HG02610 (cell line): Measurements from ENCODE around the gene RIOK1.
"Not testable (repeated sequence)": the region's sequence is repeated elsewhere in the genome, so short reads cannot be mapped to it uniquely, and the experiment has no call there.

Source experiments
- ATAC-seq: cut with Tn5 transposase; IDR thresholded peaks from one replicate; pipeline ENCODE4 v1.9.1; 2021; ENCODE audit warnings: mild to moderate bottlenecking, moderate library complexity; ENCODE audit not compliant: unreplicated experiment

Gene RIOK1

DNA sequence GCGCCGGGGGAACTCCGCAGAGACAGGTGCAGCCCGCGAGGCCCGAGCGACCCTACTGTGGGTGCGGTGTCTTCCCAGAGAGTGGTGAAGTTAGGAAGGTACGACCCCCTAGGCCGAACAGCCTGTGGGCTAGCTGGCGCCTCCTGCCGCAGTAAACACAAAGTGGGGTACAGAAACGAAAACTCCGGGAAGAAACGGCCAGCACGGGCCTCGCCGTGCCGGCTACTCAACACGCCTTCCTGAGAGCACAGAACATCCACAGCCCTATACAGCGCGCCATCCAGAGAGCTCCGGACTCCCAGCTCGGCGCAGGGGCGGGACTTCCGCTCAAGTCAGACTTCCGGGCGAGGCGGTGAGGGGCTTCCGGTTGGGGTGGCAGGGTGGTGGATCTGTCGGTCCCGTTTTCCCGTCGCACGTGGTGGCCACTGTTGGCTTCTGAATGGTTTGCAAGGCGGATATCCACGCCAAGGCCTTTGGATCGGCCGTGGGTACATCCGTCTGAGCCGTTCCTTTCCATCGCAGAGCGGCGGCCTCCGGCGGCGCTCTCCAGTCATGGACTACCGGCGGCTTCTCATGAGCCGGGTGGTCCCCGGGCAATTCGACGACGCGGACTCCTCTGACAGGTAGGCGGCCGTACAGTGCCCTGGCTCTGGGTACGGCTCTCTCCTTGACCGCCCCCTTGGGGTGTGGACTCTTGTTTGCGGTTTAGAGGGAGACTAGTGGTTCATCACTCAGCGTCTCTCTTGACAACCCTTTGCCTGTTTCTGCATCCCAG, at the start of gene RIOK1, which contains the start of gene CAGE1:
Gene RIOK1 (plus strand): TSS at position 358 of the 775 bp plus-strand sequence. CDS start 195 bp downstream, at position 553.
Gene CAGE1 (minus strand): TSS at position 292 of the 775 bp plus-strand sequence. CDS start 2,569 bp downstream, outside the sequence.
- ATAC-seq = peak; percentile 98

DNA sequence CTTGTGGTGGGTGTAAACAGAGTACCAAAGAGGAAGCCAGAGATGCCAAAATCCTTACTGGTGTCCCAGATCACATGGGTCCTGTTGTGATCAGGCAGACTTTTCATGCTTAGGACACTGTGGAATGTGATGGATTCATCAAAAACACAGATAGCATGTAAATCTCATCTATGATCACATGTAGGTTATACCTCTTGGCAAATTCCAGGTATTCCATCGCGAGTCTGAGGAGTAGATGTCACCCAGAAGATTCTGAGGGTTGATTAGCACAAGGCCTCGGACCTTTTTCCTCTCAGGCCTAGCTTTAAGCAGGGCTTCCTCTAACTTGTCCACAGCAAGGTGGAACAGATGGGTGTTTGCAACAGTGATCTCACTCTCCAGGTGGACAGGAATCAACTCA, 48.3 kb upstream of the RIOK1 start:
- ATAC-seq = no peak

DNA sequence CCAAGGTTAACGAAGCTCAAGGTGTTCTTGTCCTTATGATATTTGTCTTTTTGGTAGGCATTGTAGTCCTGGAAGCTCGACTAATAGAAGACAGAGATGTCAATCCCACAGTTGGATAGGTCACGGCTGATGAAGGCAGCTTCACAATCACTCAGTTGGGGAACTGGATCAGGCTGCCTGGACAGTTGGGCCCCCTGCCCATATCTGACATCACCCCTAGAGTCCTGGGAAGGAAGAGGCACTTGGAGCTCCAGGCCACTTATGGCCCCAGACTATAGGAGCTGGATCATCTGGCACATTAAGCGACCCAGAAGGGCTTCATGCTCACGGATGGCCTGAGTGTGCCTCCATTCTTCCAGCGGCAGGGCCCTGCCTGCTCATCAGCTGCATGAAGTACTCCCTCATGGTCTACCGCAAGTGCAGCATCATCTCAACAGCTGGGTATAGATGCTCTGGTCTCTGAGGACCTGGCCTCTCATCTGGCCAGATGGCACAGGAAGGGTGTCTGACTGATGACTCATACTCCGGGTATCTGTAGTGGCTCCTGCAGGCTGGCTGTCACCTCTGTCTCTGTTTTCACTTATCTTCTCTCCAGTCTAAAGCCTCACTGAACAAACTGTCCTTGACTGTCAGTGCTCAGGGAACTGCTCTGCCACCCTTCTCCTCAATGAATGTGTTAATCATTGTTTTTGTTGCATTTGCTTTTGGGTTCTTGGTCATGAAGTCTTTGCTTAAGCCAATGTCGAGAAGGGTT, 47.4 kb upstream of the RIOK1 start:
- ATAC-seq = peak; percentile 64

DNA sequence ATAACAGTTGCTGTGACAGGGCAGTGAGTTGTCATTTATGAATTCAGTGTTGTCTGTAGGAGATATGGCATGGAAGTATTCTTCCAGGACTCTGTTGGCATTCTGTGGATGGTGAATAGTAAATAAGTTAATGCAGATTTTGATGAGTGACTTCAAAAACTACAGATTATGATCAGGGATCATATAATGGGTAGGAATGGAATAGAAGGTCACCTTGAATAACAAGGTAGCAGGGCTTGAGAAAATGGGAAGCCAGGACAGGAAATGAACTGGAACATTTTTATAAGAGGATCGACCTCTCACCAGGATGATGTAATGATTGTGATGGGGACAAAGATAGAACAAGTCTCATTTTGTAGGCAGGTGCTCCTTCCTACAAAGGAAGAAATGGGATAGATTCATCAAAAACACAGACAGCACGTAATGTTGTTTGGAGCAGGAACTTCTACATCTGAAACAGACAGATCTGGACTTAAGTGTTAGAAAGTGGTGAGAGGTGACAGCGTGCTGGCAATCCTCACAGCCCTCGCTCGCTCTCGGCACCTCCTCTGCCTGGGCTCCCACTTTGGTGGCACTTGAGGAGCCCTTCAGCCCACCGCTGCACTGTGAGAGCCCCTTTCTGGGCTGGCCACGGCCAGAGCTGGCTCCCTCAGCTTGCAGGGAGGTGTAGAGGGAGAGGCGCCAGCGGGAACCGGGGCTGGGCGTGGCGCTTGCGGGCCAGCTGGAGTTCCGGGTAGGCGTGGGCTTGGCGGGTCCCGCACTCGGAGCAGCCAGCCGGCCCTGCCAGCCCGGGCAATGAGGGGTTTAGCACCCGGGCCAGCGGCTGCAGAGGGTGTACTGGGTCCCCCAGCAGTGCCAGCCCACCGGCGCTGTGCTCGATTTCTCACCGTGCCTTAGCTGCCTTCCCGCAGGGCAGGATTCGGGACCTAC, 45.8 kb upstream of the RIOK1 start:
- ATAC-seq = no peak

DNA sequence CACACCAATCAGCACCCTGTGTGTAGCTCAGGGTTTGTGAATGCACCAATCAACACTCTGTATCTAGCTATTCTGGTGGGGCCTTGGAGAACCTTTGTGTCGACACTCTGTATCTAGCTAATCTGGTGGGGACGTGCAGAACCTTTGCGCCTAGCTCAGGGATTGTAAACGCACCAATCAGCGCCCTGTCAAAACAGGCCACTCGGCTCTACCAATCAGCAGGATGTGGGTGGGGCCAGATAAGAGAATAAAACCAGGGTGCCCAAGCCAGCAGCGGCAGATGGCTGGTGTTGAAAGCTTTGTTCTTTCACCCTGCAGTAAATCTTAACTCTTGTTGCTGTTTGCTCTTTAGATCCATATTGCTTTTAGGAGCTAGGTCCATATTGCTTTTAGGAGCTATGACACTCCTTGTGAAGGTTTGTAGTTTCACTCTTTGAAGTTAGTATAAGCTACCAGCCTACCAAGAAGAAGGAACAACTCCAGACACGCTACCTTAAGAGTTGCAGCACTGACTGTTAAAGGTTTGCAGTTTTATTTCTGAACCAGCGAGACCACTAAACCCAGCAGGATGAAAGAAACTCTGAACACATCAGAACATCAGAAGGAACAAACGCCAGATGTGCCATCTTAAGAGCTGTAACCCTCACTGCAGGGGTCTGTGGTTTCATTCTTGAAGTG, 44.7 kb upstream of the RIOK1 start:
- not testable (repeated sequence) for ATAC-seq

DNA sequence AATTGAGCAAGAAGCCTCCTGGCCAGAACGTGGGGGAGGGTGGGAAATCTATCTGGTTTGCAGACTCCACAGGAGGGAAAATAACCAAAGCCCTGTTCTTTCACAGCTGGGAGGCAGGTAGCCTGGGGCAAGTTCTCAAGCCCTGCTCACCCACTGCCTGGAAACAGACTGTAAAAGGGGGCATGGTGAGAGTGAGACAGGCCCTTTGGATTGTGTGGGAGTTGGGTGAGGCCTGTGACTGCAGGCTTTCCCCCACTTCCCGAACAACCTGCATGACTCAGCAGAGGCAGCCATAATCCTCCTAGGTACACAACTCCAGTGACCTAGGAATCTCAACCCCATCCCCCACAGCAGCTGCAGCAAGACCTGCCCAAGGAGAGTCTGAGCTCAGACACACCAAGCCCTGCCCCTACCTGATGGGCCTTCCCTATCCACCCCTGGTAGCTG, 42.0 kb upstream of the RIOK1 start:
- ATAC-seq = not testable (repeated sequence)

DNA sequence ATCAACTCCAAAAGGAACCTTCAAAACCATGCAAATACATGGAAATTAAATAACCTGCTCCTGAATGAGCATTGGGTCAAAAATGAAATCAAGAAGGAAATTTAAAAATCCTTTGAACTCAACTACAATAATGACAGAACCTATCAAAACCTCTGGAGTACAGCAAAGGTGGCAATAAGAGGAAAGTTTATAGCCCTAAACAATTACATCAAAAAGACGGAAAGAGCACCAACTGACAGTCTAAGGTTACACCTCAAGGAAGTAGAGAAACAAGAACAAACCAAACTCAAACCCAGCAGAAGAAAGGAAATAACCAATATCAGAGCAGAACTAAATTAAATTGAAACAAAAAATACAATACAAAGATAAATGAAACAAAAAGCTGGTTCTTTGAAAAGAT, 39.0 kb upstream of the RIOK1 start:
- not testable (repeated sequence) for ATAC-seq

DNA sequence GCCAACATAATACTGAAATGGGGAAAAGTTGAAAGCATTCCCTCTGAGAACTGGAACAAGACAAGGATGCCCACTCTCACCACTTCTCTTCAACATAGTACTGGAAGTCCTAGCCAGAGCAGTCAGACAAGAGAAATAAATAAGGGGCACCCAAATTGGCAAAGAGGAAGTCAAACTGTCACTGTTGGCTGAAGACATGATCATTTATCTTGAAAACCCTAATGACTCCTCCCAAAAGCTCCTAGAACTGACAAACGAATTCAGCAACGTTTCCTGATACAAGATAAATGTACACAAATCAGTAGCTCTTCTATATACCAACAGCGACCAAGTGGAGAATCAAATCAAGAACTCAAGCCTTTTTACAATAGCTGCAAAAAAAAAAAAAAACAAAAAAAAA, 37.7 kb upstream of the RIOK1 start:
- ATAC-seq = not testable (repeated sequence)

DNA sequence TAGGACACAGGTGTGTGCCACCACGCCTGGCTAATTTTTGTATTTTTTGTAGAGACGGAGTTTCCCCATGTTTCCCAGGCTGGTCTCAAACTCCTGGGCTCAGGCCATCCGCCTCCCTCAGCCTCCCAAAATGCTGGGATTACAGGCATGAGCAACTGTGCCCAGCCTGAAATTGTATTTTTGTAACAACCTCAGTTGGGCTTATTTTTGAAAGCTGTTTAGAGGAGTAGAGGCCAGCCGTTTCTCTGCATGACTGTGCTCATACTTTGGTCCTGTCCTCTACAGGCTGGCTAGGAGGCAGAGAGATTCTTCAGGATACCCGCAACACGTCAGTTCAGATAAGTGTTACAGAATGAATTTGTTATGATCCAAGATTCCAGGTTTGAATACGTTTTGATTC, 22.2 kb upstream of the RIOK1 start:
- ATAC-seq = no peak

DNA sequence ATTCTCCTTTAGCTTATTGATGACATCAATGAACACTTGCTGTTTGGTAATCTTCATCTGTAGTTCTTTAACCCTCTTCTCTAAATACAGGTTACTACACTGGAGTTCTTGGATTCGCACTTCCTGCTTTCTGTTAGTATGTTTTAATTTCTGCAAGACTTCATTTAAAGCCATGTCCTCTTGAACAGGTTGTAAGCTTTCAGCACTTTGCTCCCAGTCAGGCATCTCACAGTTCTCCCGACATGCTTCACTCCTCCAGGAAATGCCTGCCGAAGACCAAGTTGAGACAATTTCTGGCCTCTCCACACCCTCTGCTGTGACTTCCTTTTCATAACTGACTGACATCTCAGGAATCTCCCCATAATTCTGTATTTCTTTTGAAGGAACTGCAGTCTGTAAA, 15.9 kb upstream of the RIOK1 start:
- ATAC-seq = no peak

DNA sequence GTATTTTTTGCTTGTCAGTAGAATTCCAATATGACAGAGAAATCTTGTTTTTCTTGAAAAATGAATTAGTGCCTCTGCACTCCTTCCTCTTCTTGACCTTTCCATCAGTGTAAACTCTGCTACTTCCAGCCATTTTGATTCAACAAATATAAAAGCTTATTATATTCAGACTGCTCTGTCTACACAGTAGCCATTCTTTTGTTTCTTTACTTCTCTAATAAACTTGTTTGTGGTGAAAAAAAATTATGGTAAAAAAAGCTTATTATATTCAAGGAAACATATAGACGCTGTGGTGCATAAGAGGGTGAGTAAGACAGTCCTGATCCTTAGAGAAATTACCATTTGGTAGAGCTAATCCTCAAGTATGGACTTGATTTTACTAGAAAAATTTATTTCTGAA, 11.6 kb upstream of the RIOK1 start:
- no peak for ATAC-seq

DNA sequence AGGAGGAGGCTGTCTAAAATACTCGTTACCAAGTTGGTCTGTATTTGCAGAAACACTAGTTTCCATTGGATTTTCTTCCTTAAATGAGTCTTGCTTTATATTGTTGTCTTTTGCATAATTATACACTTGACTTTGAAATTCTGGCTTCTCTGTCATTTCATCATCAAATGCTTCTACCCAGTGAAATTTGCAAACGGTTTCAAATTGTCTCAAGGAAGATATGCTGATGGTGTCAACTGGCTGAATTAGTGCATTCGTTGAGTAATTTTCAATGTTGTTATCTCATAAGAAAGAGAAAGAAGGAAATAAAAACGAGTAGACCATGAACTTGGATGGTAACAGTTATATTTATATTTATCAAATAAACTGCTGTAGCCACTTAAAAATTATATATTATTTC, 10.9 kb upstream of the RIOK1 start:
- ATAC-seq = no peak

DNA sequence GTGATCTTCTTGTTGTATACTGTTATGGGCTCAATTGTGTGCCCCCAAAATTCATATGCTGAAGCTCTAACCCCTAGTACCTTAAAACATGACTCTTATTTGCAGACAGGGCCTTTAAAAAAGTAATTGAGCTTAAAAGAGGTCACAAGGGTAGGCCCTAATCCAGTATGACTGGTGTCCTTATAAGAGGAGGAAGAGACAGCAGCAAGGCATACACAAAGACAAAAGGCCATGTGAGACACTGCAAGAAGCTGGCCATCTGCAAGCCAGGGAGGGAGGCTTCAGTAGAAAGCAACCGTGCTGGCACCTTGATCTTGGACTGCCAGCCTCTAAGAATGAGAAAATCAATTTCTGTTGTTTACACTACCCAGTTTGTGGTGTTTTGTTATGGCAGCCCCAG, 8.5 kb upstream of the RIOK1 start:
- ATAC-seq = no peak

DNA sequence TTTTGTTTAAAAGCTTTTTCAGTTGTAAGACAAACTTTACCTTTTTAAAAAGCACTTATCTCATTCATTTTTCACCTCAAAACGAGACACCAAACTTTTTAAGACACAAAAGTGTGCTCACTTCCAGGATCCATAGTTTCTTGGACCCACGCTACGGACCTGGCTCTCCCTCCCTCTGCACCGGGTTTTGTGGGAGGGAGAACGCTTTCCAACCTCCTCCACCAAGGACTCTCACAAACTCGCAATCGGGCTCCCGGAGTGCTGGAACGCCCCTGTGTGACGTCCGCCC, 502 bp upstream of the RIOK1 start:
- no peak for ATAC-seq

DNA sequence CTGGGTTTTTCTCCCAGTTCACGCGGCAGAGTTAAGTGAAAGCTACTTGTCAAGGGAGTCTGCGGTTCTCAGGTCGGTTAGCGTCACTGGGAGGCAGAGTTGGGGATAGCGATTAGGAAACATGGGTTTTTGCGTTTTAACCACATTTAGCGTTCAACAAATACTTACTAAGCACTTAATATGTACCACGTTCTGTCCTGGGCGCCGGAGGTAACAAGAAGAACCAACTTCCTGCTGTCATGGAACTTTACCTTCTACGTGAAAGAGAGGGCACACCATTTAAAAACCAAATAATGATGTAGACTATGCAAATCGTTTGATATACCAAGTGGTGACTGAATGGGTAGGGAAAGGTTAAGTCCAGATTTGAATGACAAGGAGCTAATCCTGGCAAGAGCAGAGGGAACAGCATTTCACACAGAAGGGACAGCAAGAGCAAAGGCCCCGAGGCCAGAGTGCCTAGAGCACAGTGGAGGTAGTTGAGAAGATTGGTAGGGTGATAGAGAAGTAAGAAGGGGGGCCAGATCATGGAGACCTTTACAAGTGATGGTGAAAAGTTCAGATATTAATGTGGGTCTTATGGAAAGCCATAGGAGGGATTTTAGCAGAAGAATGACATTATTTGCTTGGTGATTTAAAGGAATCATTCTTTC, 744 bp downstream of the RIOK1 start:
- ATAC-seq = no peak

DNA sequence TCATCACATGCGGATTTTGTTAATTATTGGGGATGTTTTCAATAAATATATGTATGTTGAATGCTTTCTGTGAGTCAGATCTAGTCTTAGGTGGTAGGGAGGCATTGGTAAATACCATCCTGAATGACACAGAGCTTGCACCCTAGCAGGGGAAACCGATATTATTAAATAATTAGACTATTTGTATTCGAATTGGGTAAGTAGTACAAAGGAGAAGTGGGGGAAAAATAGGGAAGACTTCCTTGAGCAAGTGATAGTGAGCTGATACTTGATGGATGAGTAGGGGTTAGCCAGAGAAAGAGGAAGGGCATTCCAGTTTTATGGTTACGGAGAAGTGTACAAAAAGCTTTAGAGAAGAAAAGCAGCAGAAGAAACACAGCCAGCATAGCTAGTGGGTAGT, 1.5 kb downstream of the RIOK1 start:
- no peak for ATAC-seq

DNA sequence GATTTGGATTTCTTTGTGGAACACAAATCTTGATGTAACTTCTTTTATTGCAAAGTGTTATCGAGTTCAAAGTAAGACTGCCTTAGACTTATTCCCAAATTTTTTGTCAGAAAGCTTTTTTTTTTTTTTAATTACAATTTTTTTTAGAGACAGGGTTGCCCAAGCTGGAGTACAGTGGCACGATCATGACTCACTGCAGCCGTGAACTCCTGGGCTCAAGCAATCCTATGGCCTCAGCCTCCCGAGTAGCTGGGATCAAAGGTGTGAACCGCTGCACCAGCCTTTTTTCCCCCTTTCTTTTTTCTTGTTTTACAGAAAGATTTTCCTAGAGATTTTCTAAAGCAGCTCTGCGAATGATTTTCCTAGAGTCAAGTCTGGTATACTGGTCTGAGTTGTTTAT, 2.8 kb downstream of the RIOK1 start:
- ATAC-seq = no peak

DNA sequence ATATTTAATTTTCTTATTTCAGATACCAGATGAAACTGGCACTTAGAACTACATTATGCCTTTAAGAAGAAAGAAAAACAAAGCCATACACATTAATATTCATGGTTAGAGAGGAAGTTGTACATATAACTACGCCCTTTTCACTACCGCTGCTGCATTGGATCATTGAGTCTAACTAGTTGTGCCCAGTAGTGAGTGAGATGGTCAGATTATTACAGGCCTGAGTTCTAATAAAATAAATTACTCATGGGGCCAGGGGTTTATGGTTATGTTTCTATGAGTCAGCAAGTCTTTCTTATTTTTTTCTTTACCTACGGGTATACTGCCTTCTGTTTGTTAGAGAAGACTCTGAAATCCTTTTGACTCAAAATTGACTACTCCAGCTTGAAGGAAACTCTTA, 11.5 kb downstream of the RIOK1 start:
- no peak for ATAC-seq

DNA sequence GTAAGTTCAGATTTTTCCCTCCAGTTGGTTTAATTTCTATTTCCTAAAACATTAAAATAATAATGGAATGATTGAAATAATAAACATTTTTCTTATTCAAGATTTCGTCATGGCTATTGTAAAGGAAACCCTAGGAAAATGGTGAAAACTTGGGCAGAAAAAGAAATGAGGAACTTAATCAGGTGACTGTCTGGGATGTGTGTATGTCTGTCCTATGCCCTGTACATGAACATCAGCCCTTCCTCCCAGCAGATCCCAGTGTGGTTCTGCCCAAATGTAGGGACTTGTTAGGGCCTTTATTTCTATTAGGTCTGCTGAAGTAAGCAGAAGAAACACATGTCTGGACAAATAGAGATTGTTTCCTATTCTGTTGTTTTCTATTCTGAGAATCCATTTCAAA, 13.1 kb downstream of the RIOK1 start:
- ATAC-seq = no peak

DNA sequence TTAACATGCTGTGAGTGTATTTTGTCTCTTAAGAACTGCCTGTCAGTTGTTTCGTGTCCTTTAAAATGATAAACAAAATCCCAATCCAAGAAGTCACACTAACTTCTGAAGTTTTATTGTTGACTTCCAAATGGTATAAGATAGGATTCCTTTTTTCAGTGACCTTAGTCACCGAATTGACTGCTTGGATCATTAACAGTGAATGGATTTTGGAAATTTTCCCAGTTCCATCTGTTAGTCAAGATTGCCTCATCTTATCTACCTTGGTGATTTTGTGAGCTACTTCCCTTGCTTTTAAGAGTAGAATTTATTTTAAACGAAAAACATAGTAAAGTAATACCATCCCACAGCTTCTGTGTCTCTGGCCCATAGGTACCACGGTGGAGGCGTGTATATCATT, 14.9 kb downstream of the RIOK1 start:
- ATAC-seq = no peak
